Bronchial epithelial cell (primary cell): ENCODE measurements around the gene PLSCR1. TPM values are rescaled to one million over a fixed set of nuclear protein-coding genes. Genes with fewer than 3 reads are reported as not detected.

Experiments
- DNase-seq: peaks from one replicate; pipeline ENCODE4 v3.0.0-alpha.2; 2010; ENCODE audit warnings: low read depth
- FAIRE-seq: peaks from 2 replicates; lab custom pipeline; 2011; peaks lifted over from hg19 to GRCh38; lab: Jason Lieb, UNC
- H3K27me3 ChIP-seq: 2 replicates; pipeline ENCODE4 v1.5.1; 2011; ENCODE audit warnings: low read length; ENCODE audit not compliant: control insufficient read depth, insufficient read depth
- H3K36me3 ChIP-seq: 2 replicates; pipeline ENCODE4 v1.5.1; 2011; ENCODE audit warnings: low read length; ENCODE audit not compliant: control insufficient read depth, insufficient read depth
- H3K4me3 ChIP-seq: 2 replicates; pipeline ENCODE4 v1.5.1; 2011; ENCODE audit warnings: mild to moderate bottlenecking, low read depth, low read length, control low read depth
- CTCF ChIP-seq: IDR thresholded peaks from 2 replicates; pipeline ENCODE4 v1.5.1; 2011; ENCODE audit warnings: mild to moderate bottlenecking, moderate library complexity, low read length, control low read depth, inconsistent platforms; ENCODE audit not compliant: insufficient read depth, severe bottlenecking
- total RNA-seq: library from RNA; depleted of rRNA; stranded (reverse); fragments of >200 nt; gene quantifications from 2 replicates; pipeline ENCODE4 v1.2.1, GENCODE V29; 2014

PLSCR1 gene
- total RNA-seq, 1 donor from 2014 or later = 32.1 TPM

GRCh38 chr3:146468671-146469149 is 75.7 kb downstream of the PLSCR1 start:
- Histone ChIP-seq H3K4me3 (no peak overlapping the region), H3K36me3 (no peaks in the 10 kb centered on the region), H3K27me3 (no peaks in the 10 kb centered on the region)
- FAIRE-seq = peak; percentile 58
- DNase-seq = peak; percentile 14
- no peak for TF ChIP-seq CTCF

- TF ChIP-seq CTCF = no peak
- Histone ChIP-seq H3K36me3 (no peaks in the 10 kb centered on the region), H3K4me3 (no peak overlapping the region), H3K27me3 (no peaks in the 10 kb centered on the region)
- DNase-seq = peak; percentile 1
- no peak for FAIRE-seq
These were observed 76.2 kb downstream of the PLSCR1 start for GRCh38 chr3:146468234-146468633.

DNA sequence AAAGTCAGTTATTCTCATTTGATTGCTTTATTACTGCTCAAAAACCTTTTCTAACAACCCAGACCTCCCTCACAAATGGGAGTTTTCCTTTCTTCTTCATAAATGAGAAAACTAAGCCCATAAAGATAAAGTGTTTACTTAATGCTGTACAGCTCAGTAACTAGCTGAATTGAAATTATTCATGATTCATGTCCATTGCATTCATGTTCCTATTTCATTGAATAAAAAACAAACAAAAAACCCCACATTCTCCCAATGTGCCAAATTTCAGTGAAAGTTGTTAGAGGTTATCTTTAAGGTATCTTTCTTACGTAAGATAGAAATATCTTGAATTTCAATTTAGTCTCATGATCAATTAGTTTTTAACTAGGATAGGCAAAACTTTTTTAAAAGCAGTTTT is 77.8 kb downstream of the PLSCR1 start:
- no peak for FAIRE-seq
- Histone ChIP-seq H3K4me3 (no peak overlapping the region), H3K36me3 (no peaks in the 10 kb centered on the region), H3K27me3 (no peaks in the 10 kb centered on the region)
- no peak for TF ChIP-seq CTCF
- peak; percentile 49 for DNase-seq

DNA sequence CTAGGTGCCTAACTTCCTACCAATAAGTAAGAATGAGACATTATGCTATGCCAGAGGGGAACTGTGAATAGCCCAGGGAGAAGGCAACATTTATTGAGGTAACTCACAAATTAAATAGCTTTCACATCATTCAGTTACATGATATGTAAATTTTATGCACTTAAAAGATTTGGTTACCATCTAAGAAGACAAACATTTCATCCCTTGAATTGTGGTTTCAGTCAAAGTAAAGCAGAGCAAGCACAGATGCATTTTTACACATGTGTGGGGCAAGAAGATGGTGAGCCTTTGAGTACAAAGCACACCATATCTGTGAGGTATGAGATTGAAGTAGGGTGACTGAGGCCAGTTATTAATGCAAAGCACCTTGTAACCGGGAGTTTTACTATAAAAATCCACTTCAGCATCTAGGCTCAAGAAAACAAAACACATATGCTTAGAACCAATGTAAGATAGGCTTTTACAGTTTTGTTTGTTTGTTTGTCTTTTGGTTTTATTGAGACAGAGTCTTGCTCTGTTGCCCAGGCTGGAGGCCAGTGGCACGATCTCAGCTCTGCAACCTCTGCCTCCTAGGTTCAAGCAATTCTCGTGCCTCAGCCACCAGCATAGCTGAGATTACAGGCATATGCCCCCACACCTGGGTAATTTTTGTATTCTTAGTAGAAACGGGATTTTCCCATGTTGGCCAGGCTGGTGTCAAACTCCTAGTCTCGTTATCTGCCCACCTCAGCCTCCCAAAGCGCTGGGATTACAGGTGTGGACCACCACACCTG is 78.5 kb downstream of the PLSCR1 start:
- DNase-seq = no peak
- no peak for FAIRE-seq
- TF ChIP-seq CTCF = no peak
- no peaks in the 10 kb centered on the region for H3K36me3 ChIP-seq
- H3K4me3 ChIP-seq = no peak overlapping the region
- H3K27me3 ChIP-seq = no peaks in the 10 kb centered on the region

Other genes starting within 250 kb of the PLSCR1 start
- gene PLSCR2, start 75.0 kb downstream of the PLSCR1 start, total RNA-seq = 0.26 TPM in 1 of 2 replicates, not detected in the other
- gene PLSCR5, start 60.7 kb upstream of the PLSCR1 start, total RNA-seq = not detected in 2 replicates